Uterus (tissue), 2 donors: ENCODE measurements around the gene GIT2.

ENCODE experiments used
- CTCF ChIP-seq, 4 experiments: fragments of 200-600 bp in 2 of 4; fragments of 450-650 bp in 2 of 4; sonication (generic) in 2 of 4; IDR thresholded peaks; one replicate each; pipeline ENCODE4 v1.5.1; 2016 to 2019; ENCODE audit warnings: antibody characterized with exemption in 4 of 4, mild to moderate bottlenecking in 2 of 4, moderate library complexity in 1 of 4
- POLR2A ChIP-seq, 2 donors: fragments of 450-650 bp; IDR thresholded peaks; one replicate each; pipeline ENCODE4 v1.6.1; 2016; ENCODE audit warnings: antibody characterized with exemption in 2 of 2, mild to moderate bottlenecking in 1 of 2, moderate library complexity in 1 of 2

DNA sequence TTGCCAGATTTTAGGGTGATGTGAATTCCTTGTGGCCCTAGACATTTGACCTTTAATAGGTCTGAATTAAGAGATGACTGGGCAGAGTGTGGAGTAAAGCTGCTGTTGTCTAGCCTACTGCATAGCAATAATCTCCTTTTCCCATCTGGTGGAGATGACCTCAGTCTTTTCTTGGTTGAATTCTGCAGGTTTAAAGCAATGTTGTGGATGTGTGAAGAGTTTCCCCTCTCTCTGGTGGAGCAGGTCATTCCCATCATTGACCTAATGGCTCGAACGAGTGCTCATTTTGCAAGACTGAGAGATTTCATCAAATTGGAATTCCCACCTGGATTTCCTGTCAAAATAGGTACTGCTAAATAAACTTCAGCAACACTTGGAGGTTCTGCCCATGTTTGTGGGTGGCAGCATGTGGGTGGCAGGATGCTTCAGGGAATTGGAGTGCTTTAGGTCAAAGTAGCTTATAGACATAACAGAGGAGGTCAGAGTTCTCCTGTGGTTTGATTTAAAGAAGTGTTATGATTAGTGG lies 33.2 kb upstream of the GIT2 start:
- TF ChIP-seq CTCF (IDR thresholded peaks at IDR 0.05), result no peak
- TF ChIP-seq POLR2A (IDR thresholded peaks at IDR 0.05), result no peak
